NCI-H2227 (cell line): ENCODE results near the gene FGFR3.
"Not testable (repeated sequence)": the region's sequence is repeated elsewhere in the genome, so short reads cannot be mapped to it uniquely, and the experiment has no call there.

ENCODE experiments used
- DNase-seq: peaks from one replicate; lab custom pipeline; 2025; ENCODE audit not compliant: unreplicated experiment; lab: John Stamatoyannopoulos, UW

Gene FGFR3

GRCh38 chr4:1815096-1815996 is 22.3 kb downstream of the FGFR3 start:
- no peak for DNase-seq

GRCh38 chr4:1815997-1816860 is 23.1 kb downstream of the FGFR3 start:
- no peak for DNase-seq

GRCh38 chr4:1819284-1819683 is 26.2 kb downstream of the FGFR3 start:
- no peak for DNase-seq

GRCh38 chr4:1819816-1820215 is 26.7 kb downstream of the FGFR3 start:
- DNase-seq: no peak

- no peak for DNase-seq
Measured at GRCh38 chr4:1821679-1822567, 28.8 kb downstream of the FGFR3 start.

GRCh38 chr4:1822568-1823544 is 29.8 kb downstream of the FGFR3 start:
- DNase-seq: no peak

GRCh38 chr4:1823545-1823932 is 30.4 kb downstream of the FGFR3 start:
- DNase-seq: no peak

- no peak for DNase-seq
Measured at GRCh38 chr4:1824746-1825145, 31.7 kb downstream of the FGFR3 start.

- DNase-seq: no peak
Measured at GRCh38 chr4:1825326-1825725, 32.2 kb downstream of the FGFR3 start.

GRCh38 chr4:1826531-1827350 is 33.6 kb downstream of the FGFR3 start:
- DNase-seq: no peak

GRCh38 chr4:1830234-1830633 is 37.1 kb downstream of the FGFR3 start:
- DNase-seq: no peak

- DNase-seq: no peak
Measured at GRCh38 chr4:1830642-1831228, 37.6 kb downstream of the FGFR3 start.

- DNase-seq: no peak
Measured at GRCh38 chr4:1831331-1831730, 38.2 kb downstream of the FGFR3 start.

- DNase-seq: no peak
Measured at GRCh38 chr4:1832690-1833089, 39.6 kb downstream of the FGFR3 start.

GRCh38 chr4:1833307-1834046 is 40.4 kb downstream of the FGFR3 start:
- DNase-seq: no peak

GRCh38 chr4:1834047-1834775 is 41.1 kb downstream of the FGFR3 start:
- no peak for DNase-seq

GRCh38 chr4:1835836-1836235 is 42.7 kb downstream of the FGFR3 start:
- not testable (repeated sequence) for DNase-seq
